RCC 7860 (cell line): ENCODE measurements around the gene SEC11A.
"Not testable (repeated sequence)": the region's sequence is repeated elsewhere in the genome, so short reads cannot be mapped to it uniquely, and the experiment has no call there.

Experiments used
- DNase-seq: peaks from one replicate; pipeline ENCODE4 v3.0.0-alpha.2; 2015; ENCODE audit warnings: low spot score
- FAIRE-seq: peaks from 2 replicates; lab custom pipeline; 2012; peaks lifted over from hg19 to GRCh38; lab: Jason Lieb, UNC

The SEC11A gene

GRCh38 chr15:84686446-84686845 is 29.5 kb downstream of the SEC11A start:
- not testable (repeated sequence) for FAIRE-seq, DNase-seq

GRCh38 chr15:84685304-84685703 is 30.6 kb downstream of the SEC11A start:
- DNase-seq (peak; percentile 64), FAIRE-seq (peak; percentile 63)

GRCh38 chr15:84684092-84684491 is 31.8 kb downstream of the SEC11A start:
- peak; percentile 59 for DNase-seq
- peak; percentile 88 for FAIRE-seq

GRCh38 chr15:84681831-84682230 is 34.1 kb downstream of the SEC11A start:
- DNase-seq, result peak; percentile 58

GRCh38 chr15:84671211-84671610 is 44.7 kb downstream of the SEC11A start:
- DNase-seq, result no peak
- no peak for FAIRE-seq

More at GRCh38 chr15:84681831-84682230, 34.1 kb downstream of the SEC11A start:
- no peak for FAIRE-seq

- FAIRE-seq (no peak), DNase-seq (no peak)
Measured at GRCh38 chr15:84669726-84670125, 46.2 kb downstream of the SEC11A start.

- FAIRE-seq, result no peak
Measured at GRCh38 chr15:84668221-84668982, 47.5 kb downstream of the SEC11A start.

GRCh38 chr15:84666373-84666772 is 49.6 kb downstream of the SEC11A start:
- FAIRE-seq (no peak), DNase-seq (no peak)

More at GRCh38 chr15:84668221-84668982, 47.5 kb downstream of the SEC11A start:
- no peak for DNase-seq

GRCh38 chr15:84661001-84661400 is 54.9 kb downstream of the SEC11A start:
- DNase-seq (no peak), FAIRE-seq (no peak)

- DNase-seq (no peak), FAIRE-seq (no peak)
Measured at GRCh38 chr15:84659904-84660781, 55.8 kb downstream of the SEC11A start.

GRCh38 chr15:84658788-84659411 is 57.0 kb downstream of the SEC11A start:
- DNase-seq (no peak), FAIRE-seq (no peak)

GRCh38 chr15:84658080-84658787 is 57.7 kb downstream of the SEC11A start, which contains the start of gene NMB:
TSS of gene NMB (minus strand) at chr15:84658199. CDS start at chr15:84658152, 47 bp downstream.
- FAIRE-seq, result no peak
- DNase-seq, result peak; percentile 46

GRCh38 chr15:84657748-84658079 is 58.2 kb downstream of the SEC11A start:
- no peak for DNase-seq
- no peak for FAIRE-seq

GRCh38 chr15:84656972-84657371 is 59.0 kb downstream of the SEC11A start:
- FAIRE-seq (no peak), DNase-seq (no peak)

- FAIRE-seq (no peak), DNase-seq (peak; percentile 79)
Measured at GRCh38 chr15:84654689-84655453, 61.1 kb downstream of the SEC11A start.

- peak; percentile 14 for FAIRE-seq
- peak; percentile 83 for DNase-seq
Measured at GRCh38 chr15:84653910-84654688, 61.8 kb downstream of the SEC11A start, which contains the start of gene WDR73. TSS of gene WDR73 (minus strand) at chr15:84654283. CDS start at chr15:84654274, 9 bp downstream.

- DNase-seq (no peak), FAIRE-seq (no peak)
Measured at GRCh38 chr15:84653584-84653909, 62.4 kb downstream of the SEC11A start.

GRCh38 chr15:84649706-84650105 is 66.2 kb downstream of the SEC11A start:
- no peak for FAIRE-seq
- DNase-seq, result no peak

- FAIRE-seq (no peak), DNase-seq (no peak)
Measured at GRCh38 chr15:84648539-84648938, 67.4 kb downstream of the SEC11A start.
